ENCODE measurements around the gene LCP2.

DNA sequence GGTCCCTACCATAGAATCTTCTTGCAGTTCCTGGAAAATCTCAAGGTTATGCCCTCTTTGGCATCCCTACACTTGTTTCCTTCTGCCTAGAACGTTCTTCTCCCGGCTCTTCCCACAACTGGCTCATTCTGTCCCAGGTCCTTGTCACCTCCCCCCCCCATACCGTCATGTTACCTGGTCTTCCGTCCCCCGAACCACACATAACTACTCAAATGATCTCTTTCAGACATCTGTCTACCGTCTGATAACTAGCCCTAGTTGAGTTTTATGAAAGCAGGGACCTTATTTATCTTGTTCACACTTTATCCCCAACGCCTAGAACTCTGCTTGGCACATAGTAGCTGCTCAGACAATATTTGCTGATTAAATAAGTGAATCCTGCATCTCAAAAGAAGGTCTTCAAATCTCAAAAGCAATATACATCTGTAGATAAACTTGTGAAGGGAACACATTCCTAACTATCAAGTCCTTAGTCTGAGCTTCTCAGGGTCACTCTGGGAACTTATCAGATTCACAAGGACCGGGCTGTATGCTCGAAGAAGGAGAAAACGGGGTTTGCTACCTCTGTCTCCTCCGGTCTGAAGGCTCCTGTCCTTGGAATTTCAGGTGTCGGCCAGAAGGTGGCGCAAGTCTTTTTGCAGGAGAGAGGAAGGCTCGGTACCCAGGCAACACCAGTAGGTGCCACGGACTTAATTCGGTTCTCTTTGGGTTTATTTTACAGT lies 30.0 kb downstream of the LCP2 start:
- TF ChIP-seq POLR2A (IDR thresholded peaks at IDR 0.05; ENCODE audit: extremely low read depth, insufficient read length) (no peak), MYC (IDR thresholded peaks at IDR 0.05; ENCODE audit: low read depth, low read length) (0 out of 2 replicates have a peak, but pooled peaks have one; percentile 30)
- TF ChIP-seq, protein P1, sequence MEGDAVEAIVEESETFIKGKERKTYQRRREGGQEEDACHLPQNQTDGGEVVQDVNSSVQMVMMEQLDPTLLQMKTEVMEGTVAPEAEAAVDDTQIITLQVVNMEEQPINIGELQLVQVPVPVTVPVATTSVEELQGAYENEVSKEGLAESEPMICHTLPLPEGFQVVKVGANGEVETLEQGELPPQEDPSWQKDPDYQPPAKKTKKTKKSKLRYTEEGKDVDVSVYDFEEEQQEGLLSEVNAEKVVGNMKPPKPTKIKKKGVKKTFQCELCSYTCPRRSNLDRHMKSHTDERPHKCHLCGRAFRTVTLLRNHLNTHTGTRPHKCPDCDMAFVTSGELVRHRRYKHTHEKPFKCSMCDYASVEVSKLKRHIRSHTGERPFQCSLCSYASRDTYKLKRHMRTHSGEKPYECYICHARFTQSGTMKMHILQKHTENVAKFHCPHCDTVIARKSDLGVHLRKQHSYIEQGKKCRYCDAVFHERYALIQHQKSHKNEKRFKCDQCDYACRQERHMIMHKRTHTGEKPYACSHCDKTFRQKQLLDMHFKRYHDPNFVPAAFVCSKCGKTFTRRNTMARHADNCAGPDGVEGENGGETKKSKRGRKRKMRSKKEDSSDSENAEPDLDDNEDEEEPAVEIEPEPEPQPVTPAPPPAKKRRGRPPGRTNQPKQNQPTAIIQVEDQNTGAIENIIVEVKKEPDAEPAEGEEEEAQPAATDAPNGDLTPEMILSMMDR (IDR thresholded peaks at IDR 0.05; ENCODE audit: low read depth, low read length) = peak; percentile 72

All from NB4 (cell line).